Panc1 (cell line): ENCODE results near the gene MRPL50. TPM values are rescaled to one million over a fixed set of nuclear protein-coding genes. Genes with fewer than 3 reads are reported as not detected.

Experiments used
- ATAC-seq: fragments of 200-7000 bp; cut with Tn5 transposase; 2 replicates; pipeline ENCODE4 v1.9.1; 2020; ENCODE audit warnings: mild to moderate bottlenecking, moderate library complexity
- BruUV-seq: library from RNA; stranded (reverse); fragments of 400-500 nt; replicated peaks from 2 replicates; lab custom pipeline; 2021; lab: Mats Ljungman, UMichigan
- CTCF ChIA-PET: fragments of 300-600 bp; sonication (Branson Sonifier 250); formaldehyde crosslinking; loops from one replicate; lab custom pipeline; 2022; ENCODE audit warnings: antibody characterized with exemption; lab: Charles Lee
- POLR2A ChIA-PET: fragments of 300-600 bp; sonication (Branson Sonifier 250); formaldehyde crosslinking; loops from one replicate; lab custom pipeline; 2022; ENCODE audit warnings: antibody characterized with exemption; lab: Charles Lee
- DNase-seq: peaks from one replicate; pipeline ENCODE4 v3.0.0-alpha.2; 2010; ENCODE audit warnings: low read depth, low spot score
- H3K27ac ChIP-seq: 2 replicates; pipeline ENCODE4 v1.5.1; 2011; ENCODE audit warnings: mild to moderate bottlenecking, low read length, inconsistent platforms
- H3K27me3 ChIP-seq: fragments of 200-500 bp; sonication (Bioruptor generic); 2 replicates; pipeline ENCODE4 v1.6.0; 2014; ENCODE audit warnings: low read length, inconsistent platforms; ENCODE audit not compliant: control insufficient read depth, insufficient read depth
- H3K36me3 ChIP-seq: fragments of 200-500 bp; sonication (Bioruptor generic); 2 replicates; pipeline ENCODE4 v1.5.1; 2014; ENCODE audit warnings: inconsistent platforms, mild to moderate bottlenecking, low read length, moderate library complexity; ENCODE audit not compliant: control insufficient read depth, insufficient read depth
- H3K4me1 ChIP-seq: 2 replicates; pipeline ENCODE4 v1.5.1; 2011; ENCODE audit warnings: inconsistent platforms, mild to moderate bottlenecking, low read length, moderate library complexity; ENCODE audit not compliant: control insufficient read depth, insufficient read depth
- H3K4me3 ChIP-seq, 2 experiments: 2 replicates each; pipeline ENCODE4 v1.5.1; 2011 to 2012; ENCODE audit warnings: low read depth in 2 of 2, low read length in 2 of 2, mild to moderate bottlenecking in 2 of 2, inconsistent platforms in 1 of 2, moderate library complexity in 1 of 2
- H3K9me3 ChIP-seq: fragments of 200-500 bp; sonication (Bioruptor generic); 2 replicates; pipeline ENCODE4 v1.5.1; 2014; ENCODE audit warnings: low read depth, mild to moderate bottlenecking, inconsistent platforms, low read length, moderate library complexity; ENCODE audit not compliant: control insufficient read depth, insufficient read depth
- CTCF ChIP-seq: fragments of 450-650 bp; IDR thresholded peaks from 2 replicates; pipeline ENCODE4 v1.5.1; 2017; ENCODE audit warnings: mild to moderate bottlenecking
- POLR2AphosphoS5 ChIP-seq: IDR thresholded peaks from 2 replicates; pipeline ENCODE4 v1.6.1; 2012; ENCODE audit warnings: mild to moderate bottlenecking, low read depth, low read length, moderate library complexity
- REST ChIP-seq, 2 experiments: IDR thresholded peaks; 2 replicates each; pipeline ENCODE4 v1.6.1; 2011 to 2012; ENCODE audit warnings: low read depth in 2 of 2, control low read depth in 1 of 2, low read length in 1 of 2, mild to moderate bottlenecking in 1 of 2, moderate library complexity in 1 of 2; ENCODE audit not compliant: insufficient read depth in 1 of 2
- SIN3A ChIP-seq: IDR thresholded peaks from 2 replicates; pipeline ENCODE4 v1.6.1; 2012; ENCODE audit warnings: low read depth, mild to moderate bottlenecking, low read length, moderate library complexity, borderline replicate concordance; ENCODE audit not compliant: insufficient read depth
- TCF7L2 ChIP-seq: IDR thresholded peaks from 2 replicates; pipeline ENCODE4 v1.6.1; 2011; ENCODE audit warnings: mild to moderate bottlenecking, low read depth, low read length, inconsistent platforms
- in situ Hi-C: cut with HindIII; loops from 2 replicates; pipeline ENCODE4 v1.10.0; 2016; ENCODE audit warnings: low sequenced_read_pairs, low pct_unique_long_range_greater_than_20kb
- intact Hi-C: fragments of 100-400 bp; cut with micrococcal nuclease; formaldehyde crosslinking; loops from one replicate; pipeline ENCODE4 v1.10.0; 2022; ENCODE audit not compliant: unreplicated experiment
- total RNA-seq: library from RNA; stranded (reverse); gene quantifications from one replicate; pipeline ENCODE4 v1.2.1, GENCODE V29; 2021; ENCODE audit not compliant: unreplicated experiment

MRPL50 gene
- total RNA-seq, 1 experiment from 2014 or later, result 7.2 TPM

- no peaks in the 10 kb centered on the region for H3K4me1 ChIP-seq
- in situ Hi-C loops, result no loop called here
- no peak overlapping the region for H3K4me3 ChIP-seq
- no peak for TF ChIP-seq REST (IDR thresholded peaks at IDR 0.05; ENCODE audit: insufficient read depth in 1 of 2, low read depth in 2 of 2, low read length in 1 of 2)
- TF ChIP-seq POLR2AphosphoS5, result no peak
- no peak for TF ChIP-seq TCF7L2
- TF ChIP-seq SIN3A, result no peak
- TF ChIP-seq CTCF, result no peak
- BruUV-seq, result no TSS peak
- no peaks in the 10 kb centered on the region for H3K27me3 ChIP-seq
- H3K9me3 ChIP-seq, result no peaks in the 10 kb centered on the region
- H3K27ac ChIP-seq, result no peak overlapping the region
- intact Hi-C loops, result no loop called here
- ATAC-seq (no peak), DNase-seq (no peak)
- ChIA-PET CTCF (no interaction called here), POLR2A (no interaction called here)
- H3K36me3 ChIP-seq, result peaks cover 1% of the 10 kb centered on the region; the same call in 1 of the 2 replicates
Measured at GRCh38 chr9:101383361-101383760, 15.1 kb downstream of the MRPL50 start.

- H3K9me3 ChIP-seq, result no peaks in the 10 kb centered on the region
- intact Hi-C loops (no loop called here), in situ Hi-C loops (no loop called here)
- no peaks in the 10 kb centered on the region for H3K27me3 ChIP-seq
- CTCF ChIA-PET, result no interaction called here
- ATAC-seq, result no peak
- H3K27ac ChIP-seq, result no peak overlapping the region
- no peak for DNase-seq
- no TSS peak for BruUV-seq
- H3K4me1 ChIP-seq, result no peaks in the 10 kb centered on the region
- TF ChIP-seq CTCF (no peak), POLR2AphosphoS5 (no peak), SIN3A (no peak), TCF7L2 (no peak), REST (IDR thresholded peaks at IDR 0.05; ENCODE audit: insufficient read depth in 1 of 2, low read depth in 2 of 2, low read length in 1 of 2) (no peak)
- no peaks in the 10 kb centered on the region for H3K36me3 ChIP-seq
- H3K4me3 ChIP-seq, result no peak overlapping the region
- POLR2A ChIA-PET, result interaction anchor here (0.7 kb wide), 1 partner anchor 17 kb away, joined by 3 read pairs; the partner anchor contains the start of genes MRPL50 and ZNF189
Measured at GRCh38 chr9:101381833-101382342, 16.5 kb downstream of the MRPL50 start.
